WI38 (cell line): ENCODE data around the gene DIP2C.

Experiments used
- H3K4me3 ChIP-seq: 2 replicates; pipeline ENCODE4 v1.5.1; 2011; ENCODE audit warnings: low read depth, mild to moderate bottlenecking, control low read depth, low read length
- TF ChIP-seq, protein P1 (sequence below): IDR thresholded peaks from 2 replicates; pipeline ENCODE4 v1.5.1; 2012; ENCODE audit warnings: low read depth, mild to moderate bottlenecking, control low read depth, low read length

DIP2C gene

DNA sequence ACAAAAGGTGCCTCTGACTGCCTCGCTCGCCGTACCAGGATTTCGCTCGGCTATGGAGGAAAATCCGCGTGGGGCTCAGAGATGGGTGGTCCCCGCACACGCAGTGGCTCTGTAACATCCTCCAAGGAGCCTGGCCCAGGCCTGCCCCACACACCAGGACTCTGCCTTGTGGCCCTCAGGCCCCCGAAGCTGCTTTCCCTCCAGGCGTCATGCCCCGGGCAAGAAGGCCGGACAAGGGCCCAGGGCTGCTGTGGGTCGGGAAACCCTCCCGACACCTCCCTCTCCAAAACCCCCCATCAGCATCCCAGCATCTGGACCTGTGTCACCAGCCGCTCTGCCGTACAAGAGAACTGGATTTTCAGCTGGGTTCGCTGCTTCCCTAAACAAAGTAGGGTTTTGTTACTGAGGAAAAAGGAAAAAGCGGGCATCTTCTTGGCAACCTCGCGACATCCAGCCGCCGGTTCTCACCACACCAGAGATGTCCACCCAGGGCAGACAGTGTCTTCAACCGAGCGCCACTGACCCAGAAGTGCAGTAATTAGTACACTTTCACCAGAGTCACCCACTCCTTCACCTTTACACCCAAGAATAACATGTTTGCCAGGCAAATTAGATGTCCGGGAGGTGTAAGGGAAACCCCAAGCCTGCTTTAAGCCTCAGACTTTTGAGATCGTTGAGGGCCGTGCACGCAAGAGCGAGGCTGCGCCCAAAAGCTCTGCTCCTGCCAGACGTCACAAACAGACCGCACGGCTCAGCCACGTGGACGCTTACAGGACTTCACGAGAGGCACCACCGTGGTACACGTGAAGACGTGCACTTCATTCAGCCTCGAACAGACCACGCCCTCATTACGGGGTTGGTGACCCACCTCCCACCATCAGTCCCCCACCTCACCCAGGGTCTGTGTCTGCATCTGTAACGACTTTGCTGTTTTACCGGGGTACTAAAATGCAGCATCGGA, 62.2 kb downstream of the DIP2C start:
- TF ChIP-seq, protein P1, sequence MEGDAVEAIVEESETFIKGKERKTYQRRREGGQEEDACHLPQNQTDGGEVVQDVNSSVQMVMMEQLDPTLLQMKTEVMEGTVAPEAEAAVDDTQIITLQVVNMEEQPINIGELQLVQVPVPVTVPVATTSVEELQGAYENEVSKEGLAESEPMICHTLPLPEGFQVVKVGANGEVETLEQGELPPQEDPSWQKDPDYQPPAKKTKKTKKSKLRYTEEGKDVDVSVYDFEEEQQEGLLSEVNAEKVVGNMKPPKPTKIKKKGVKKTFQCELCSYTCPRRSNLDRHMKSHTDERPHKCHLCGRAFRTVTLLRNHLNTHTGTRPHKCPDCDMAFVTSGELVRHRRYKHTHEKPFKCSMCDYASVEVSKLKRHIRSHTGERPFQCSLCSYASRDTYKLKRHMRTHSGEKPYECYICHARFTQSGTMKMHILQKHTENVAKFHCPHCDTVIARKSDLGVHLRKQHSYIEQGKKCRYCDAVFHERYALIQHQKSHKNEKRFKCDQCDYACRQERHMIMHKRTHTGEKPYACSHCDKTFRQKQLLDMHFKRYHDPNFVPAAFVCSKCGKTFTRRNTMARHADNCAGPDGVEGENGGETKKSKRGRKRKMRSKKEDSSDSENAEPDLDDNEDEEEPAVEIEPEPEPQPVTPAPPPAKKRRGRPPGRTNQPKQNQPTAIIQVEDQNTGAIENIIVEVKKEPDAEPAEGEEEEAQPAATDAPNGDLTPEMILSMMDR = no peak
- H3K4me3 ChIP-seq = no peak overlapping the region

DNA sequence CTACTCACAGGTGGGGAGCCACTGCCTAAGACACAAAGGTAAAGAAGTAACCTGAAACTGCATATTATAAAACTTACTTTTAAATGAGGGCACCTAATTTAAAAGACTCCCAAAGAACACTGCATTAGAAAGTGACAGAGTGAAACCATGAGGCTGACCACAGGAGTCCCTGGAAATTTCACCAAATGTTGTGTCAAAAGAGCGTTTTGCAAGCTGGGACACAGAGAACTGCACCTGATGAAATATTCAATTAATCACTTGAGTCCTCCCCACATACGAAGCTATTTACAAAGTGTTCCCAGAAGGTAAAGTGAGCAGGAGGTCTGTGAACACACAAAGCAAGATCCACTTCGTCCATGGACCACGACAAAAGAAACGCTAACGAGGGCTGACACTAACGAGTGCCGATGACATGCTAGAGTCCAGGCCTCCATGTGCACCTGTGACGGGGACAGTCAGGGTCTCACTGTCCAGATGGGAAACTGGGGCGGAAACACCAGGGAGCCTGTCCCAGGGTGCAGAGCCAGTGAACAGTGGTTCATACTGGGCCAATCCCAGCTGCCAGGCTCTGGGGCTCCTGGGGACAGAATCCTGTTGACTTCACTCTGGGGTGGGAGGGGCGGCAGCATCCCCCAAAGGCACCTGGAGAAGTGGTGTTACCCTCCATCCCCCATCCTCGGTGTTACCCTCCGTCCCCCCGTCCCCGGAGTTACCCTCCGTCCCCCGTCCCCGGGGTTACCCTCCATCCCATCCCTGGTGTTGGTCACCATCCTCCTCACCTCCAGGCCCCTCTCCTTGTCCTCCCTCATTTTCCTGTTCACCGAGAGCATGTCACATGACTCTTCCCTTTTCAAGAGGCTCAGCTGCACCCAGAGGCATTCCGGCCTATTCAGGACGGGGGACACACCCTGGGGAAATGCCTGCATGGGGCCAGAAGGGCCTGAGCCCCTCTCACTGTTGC, 63.4 kb downstream of the DIP2C start:
- peak overlapping the region; percentile 32 for H3K4me3 ChIP-seq
- TF ChIP-seq, protein P1 = no peak

DNA sequence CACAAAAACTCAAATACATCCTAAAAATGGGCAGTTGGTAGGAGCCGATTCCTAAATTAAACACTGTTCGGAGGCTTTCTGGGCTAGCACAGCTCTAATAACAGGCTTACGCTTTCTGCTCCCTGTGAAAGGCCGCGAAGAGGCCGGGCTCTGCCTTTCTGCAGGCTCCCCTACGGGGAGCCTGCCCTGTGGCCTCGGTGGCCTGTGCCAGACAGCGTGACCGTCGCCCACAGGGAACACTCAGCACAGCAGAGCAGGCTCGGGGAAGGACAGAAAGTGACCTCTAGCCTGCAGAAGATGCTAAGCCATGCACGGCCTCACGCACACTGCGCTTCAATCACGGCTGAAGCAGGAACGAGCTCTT, 64.2 kb downstream of the DIP2C start:
- H3K4me3 ChIP-seq = peak overlapping the region; percentile 32
- TF ChIP-seq, protein P1 = no peak

DNA sequence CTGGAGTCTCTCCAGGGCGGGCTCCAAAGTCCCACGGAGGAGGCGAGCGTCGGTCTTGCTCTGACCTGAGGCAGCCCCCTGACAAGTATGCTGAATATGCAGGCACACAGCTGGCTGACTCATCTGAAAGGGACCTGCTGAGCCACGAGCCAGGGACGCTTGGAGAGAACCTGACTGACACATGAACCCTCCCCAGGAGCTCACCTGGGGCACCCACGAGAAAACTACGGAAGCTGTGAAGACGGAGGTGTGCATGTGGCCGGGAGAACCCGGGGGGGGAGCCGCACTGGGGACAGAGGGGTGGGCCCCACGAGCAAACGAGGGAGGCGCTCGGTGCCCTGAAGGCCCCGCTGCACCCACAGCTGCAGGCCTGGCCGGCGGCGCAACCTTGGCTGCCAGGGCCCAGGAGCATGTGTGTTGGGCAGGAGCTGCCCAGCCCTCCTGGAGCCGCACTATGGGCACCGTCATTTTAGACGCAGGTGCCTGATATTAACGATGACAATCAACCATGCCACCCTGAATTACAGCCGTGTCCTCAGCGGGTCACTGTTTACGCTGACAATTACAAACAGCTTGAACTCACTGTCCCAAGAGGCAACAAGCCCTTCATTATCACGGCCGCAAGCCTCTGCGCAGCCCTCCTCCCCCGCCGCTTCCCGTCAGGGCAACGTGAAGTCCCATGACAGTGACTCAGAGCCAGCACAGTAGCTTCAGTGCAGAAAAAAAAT, 64.7 kb downstream of the DIP2C start:
- TF ChIP-seq, protein P1 = no peak
- H3K4me3 ChIP-seq = peak overlapping the region; percentile 32

DNA sequence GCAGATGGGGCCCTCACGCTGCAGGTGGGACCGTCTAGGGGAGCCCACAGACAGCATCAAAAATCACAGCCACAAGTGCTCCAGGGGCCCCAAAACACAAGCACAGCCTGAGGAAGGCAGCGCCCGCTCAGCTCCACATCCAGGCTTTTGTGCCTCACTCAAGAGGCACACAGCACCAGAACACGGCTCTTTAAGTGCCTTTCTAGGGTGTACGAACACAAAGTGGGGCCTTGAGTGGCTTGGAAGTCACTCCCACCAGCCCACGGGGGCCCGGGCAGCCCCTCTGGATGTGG, 65.2 kb downstream of the DIP2C start:
- TF ChIP-seq, protein P1 = no peak
- no peak overlapping the region for H3K4me3 ChIP-seq

GRCh38 chr10:623477-624311, 65.8 kb downstream of the DIP2C start:
- TF ChIP-seq, protein P1 = no peak
- no peak overlapping the region for H3K4me3 ChIP-seq
